NT2/D1 (cell line): ENCODE measurements around the gene GSS.

Source experiments
- SUZ12 ChIP-seq: IDR thresholded peaks from 2 replicates; pipeline ENCODE4 v1.6.1; 2011; ENCODE audit not compliant: insufficient read length, insufficient read depth; ENCODE audit errors: extremely low read depth
- YY1 ChIP-seq: IDR thresholded peaks from 2 replicates; pipeline ENCODE4 v1.6.1; 2011; ENCODE audit not compliant: insufficient read length, insufficient read depth
- ZNF274 ChIP-seq: IDR thresholded peaks from 2 replicates; pipeline ENCODE4 v1.6.1; 2011; ENCODE audit warnings: mild to moderate bottlenecking, low read depth, low read length

DNA sequence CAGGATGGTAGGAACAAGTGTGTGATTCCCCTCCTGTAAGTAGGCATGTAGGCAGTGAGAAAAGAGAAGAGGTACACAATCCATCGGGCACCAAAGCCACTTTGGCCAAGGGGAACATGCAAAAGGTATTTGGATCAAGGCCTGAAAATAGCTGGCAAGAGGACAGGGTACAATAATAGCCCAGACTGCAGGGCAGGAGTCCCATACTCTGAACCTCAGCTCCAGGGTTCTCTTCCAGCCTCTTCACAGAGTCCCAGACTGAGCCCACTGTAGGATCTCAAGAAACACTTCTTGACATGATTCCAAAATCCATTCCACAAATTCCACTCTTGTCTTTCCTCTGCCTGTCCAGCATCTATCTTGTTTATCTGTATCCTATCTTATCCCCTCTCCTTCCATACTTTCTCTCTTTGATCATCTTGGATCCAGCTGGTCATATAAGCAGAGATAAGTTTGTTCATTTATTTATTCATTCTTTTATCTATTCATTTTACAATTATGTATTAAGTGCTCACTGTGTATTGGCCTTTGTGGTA, 59.5 kb downstream of the GSS start:
- TF ChIP-seq ZNF274 (no peak), SUZ12 (no peak), YY1 (no peak)
